Mammary epithelial cell (primary cell): ENCODE results near the gene HRK.

Experiments used
- CTCF ChIP-seq, 2 donors: IDR thresholded peaks in 1 of 2; conservative IDR thresholded peaks in 1 of 2; 2 replicates each; pipeline ENCODE4 v1.5.1; 2011 to 2012; ENCODE audit warnings: inconsistent platforms in 2 of 2, low read length in 2 of 2, mild to moderate bottlenecking in 2 of 2, control low read depth in 1 of 2, low read depth in 1 of 2; ENCODE audit not compliant: insufficient read depth in 1 of 2; ENCODE audit errors: extremely low read depth in 1 of 2
- EZH2 ChIP-seq: IDR thresholded peaks from 2 replicates; pipeline ENCODE4 v1.6.1; 2012; ENCODE audit warnings: low read length, inconsistent platforms, borderline replicate concordance

GRCh38 chr12:116924558-116925453 lies 43.6 kb upstream of the HRK start:
- TF ChIP-seq CTCF (conservative IDR thresholded peaks at IDR 0.05 in 1 of 2, IDR thresholded peaks at IDR 0.05 in 1 of 2; ENCODE audit: extremely low read depth in 1 of 2, insufficient read depth in 1 of 2, low read depth in 1 of 2, low read length in 2 of 2) (no peak), EZH2 (no peak)
